ENCODE measurements around the gene DAGLB.
"Not testable (repeated sequence)": the region's sequence is repeated elsewhere in the genome, so short reads cannot be mapped to it uniquely, and the experiment has no call there.

Gene DAGLB

DNA sequence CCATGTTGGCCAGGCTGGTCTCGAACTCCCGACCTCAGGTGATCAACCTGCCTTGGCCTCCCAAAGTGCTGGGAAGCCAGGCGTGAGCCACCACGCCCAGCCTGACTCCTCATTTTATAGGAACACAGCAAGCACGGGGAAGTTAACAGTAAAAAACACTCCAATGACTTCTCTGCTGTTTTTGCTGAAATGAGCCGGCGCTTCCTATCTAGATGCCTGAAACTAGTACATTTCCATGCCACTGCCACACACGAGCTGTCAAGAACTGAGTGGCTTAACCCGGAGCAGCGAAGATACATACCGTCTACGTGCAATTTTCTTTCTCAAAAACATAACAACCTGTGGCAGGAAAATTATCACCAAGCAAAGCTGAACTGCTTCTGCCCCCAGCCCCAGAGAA lies 16.8 kb downstream of the DAGLB start:
- DNase-seq (ENCODE audit: low read depth in 2 of 2), result no peak

DNA sequence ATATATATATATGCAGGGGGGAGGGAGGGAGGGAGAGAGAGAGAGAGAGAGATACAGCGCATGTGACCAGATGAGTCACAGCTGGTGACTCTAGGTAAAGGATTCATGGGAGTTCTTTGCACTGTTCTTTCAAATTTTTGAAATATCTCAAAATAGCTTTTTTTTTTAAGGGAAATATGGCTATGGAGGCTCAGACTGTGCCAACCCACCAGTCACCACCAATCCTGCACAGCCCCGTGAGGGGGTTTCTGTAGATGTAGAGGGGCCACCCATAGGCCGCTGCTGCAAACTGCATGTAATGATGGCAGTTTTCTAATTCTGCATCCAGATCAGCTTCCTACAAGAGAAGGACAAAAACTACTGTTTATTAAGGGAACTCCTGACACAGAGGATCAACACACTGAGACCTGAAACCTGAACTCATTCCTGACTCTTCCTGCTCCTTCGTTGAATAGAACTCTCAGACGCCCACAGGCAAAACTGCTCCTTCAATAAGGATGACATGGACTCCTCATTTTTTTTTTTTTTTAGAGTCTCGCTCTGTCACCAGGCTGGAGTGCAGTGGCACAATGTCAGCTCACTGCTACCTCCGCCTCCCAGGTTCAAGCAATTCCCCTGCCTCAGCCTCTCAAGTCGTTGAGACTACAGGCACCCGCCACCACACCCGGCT lies 17.3 kb downstream of the DAGLB start:
- DNase-seq (ENCODE audit: low read depth in 2 of 2), result peak in 1 of 2 experiments; percentile 8

DNA sequence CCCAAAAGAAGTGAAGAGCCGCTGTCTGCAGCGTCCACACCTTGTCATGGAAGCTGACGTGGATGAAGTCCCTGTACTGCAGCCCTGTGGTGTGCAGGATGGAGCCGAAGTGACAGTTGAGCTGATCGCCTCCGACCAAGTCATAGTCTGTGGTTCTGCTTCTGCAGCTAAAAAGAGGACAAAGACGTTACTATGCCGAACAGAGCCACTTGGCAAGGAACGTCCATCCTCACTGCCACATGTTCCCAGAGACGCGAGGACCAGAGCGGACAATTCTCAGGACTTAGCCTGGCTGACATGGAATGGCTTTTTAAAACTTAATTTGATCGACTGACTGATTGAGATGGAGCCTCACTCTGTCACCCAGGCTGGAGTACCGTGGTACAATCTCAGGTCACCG lies 21.8 kb downstream of the DAGLB start:
- DNase-seq (ENCODE audit: low read depth in 2 of 2), result no peak

GRCh38 chr7:6423942-6424701 lies 23.6 kb downstream of the DAGLB start:
- DNase-seq (ENCODE audit: low read depth in 2 of 2), result no peak

DNA sequence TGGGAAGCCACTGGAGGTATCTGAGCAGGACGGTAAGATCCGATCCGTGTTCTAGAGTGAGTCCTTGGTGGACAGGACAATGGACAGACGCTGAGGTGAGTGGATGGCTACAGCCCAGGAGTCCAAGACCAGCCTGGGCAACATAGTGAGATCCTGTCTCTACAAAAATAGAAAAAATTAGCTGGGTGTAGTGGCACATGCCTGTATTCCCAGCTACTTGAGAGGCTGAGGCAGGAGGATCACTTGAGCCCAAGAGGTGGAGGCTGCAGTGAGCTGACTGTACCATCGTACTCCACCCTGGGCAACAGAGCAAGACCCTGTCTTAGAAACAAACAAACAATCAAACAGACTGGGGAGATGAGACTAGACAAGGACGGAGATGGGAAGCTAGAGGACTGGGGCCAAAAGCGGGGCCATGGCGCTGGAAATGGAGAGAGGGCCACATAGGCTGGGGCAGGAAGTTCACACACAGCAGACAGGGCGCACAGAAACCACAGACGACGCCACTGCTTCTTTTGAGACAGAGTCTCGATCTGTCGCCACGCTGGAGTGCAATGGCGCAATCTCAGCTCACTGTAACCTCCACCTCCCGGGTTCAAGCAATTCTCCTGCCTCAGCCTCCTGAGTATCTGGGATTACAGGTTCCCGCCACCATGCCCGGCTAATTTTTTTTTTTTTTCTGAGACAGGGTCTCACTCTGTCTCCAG lies 24.7 kb downstream of the DAGLB start:
- no peak for DNase-seq (ENCODE audit: low read depth in 2 of 2)

- no peak for DNase-seq (ENCODE audit: low read depth in 2 of 2)
Observed at GRCh38 chr7:6422095-6422494, 25.7 kb downstream of the DAGLB start.

DNA sequence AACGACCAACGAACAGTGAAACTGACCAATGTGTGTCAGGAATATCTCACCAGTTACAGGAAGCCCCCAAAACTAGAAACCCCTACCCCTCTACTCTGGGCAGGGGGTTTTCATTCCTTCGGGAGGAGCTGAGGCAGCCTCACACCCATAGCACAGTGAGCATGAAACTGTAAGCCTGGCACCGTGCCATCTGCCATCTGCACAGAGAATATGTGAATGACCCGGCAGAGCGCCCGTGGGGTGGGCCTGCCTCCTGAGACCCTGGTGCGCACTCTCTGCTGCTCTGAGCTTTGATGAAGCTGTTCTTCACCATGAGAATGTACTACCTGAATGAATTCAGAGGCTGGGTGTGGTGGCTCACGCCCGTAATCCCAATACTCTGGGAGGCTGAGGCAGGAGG lies 27.1 kb downstream of the DAGLB start:
- no peak for DNase-seq (ENCODE audit: low read depth in 2 of 2)

GRCh38 chr7:6419310-6419773 lies 28.4 kb downstream of the DAGLB start:
- no peak for DNase-seq (ENCODE audit: low read depth in 2 of 2)

DNA sequence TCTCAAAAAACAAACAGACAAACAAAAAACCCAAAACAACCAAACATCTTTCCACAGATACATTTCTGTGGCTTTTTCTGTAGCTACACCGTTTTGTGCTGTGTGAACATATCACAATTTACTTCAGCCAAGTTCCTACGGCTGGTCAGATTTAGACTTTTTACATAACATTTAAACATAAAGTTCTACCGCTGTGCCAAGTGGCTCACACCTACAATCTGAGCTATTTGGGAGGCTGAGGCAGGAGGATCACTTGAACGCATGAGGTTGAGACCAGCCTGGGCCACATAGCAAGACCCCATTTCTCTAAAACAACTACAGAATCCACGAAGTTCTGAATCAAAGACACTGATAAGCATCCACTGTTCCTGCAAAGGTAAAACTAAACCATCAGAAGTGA lies 30.3 kb downstream of the DAGLB start:
- DNase-seq (ENCODE audit: low read depth in 2 of 2), result no peak

DNA sequence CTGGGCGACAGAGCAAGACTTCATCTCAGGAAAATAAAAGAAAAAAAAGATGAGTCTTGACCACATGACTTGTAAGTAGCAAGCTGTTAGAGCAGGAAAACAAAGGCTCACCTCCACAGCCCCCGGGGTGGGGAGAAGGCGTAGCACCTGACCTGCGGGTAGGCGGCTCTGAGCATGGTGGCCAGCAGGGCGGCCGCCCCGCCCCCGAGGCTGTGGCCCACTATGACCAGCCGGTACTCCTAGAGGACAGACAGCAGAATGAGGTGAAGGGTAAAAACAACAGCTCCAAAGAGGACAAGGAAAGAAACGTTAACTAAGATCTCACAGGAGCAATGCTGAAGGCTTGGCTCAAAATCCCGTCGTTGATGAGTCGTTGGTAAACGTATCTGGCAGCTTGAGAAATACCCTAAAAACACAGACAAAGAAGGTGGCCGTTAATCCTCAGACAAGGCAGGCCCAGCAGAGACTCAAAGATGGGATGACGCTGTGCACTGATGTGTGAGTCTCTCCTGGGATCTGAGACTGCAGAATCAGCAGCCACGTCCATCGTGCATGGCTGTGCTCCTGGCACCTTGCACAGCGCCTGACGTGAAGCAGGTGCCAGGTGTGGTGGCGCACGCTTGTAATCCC lies 31.1 kb downstream of the DAGLB start:
- no peak for DNase-seq (ENCODE audit: low read depth in 2 of 2)

DNA sequence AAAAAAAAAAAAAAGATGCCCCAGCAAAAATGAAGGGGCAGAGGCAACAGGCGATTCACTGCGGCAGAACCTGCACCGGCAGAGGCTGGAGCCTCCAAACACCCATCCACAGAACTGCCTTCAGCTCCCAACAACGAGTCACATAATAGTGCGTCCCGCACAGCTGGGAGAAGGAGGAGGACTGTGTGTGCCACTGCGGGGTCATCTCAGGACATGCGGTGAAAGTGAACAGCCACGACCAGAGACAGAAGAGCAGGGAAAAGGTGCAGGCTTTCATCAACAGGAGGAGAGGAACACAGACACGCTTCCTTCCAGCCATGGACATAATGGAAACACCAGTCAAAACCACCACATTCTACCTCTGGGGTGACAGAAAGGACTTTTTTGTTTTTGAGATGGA lies 34.1 kb downstream of the DAGLB start:
- no peak for DNase-seq (ENCODE audit: low read depth in 2 of 2)

- DNase-seq (ENCODE audit: low read depth in 2 of 2), result no peak
Observed at GRCh38 chr7:6409944-6410693, 37.6 kb downstream of the DAGLB start.

DNA sequence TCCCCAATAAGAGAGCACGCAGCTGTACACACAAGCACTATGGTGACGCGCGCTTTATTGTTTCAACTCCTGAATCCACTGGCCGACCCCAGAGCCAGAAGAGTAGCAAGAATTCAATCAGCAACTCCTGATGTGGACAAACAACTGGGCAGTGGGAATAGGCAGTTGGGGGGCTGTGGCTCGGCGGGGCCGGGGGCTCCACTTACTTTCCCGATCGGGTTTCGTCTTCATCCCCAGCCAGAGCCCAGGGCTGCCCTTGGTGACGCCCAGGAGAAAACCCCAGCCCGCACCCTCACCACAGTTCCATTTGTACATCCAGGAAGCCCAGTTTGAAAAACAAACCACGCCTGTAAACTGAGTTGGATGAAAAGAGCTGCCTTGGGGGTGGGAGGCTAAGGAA lies 38.7 kb downstream of the DAGLB start:
- no peak for DNase-seq (ENCODE audit: low read depth in 2 of 2)

GRCh38 chr7:6407434-6407833 lies 40.3 kb downstream of the DAGLB start:
- no peak for DNase-seq (ENCODE audit: low read depth in 2 of 2)

GRCh38 chr7:6406121-6406520 lies 41.6 kb downstream of the DAGLB start:
- no peak for DNase-seq (ENCODE audit: low read depth in 2 of 2)

- DNase-seq (ENCODE audit: low read depth in 2 of 2), result no peak
Observed at GRCh38 chr7:6403907-6404306, 43.8 kb downstream of the DAGLB start.

- no peak for DNase-seq (ENCODE audit: low read depth in 2 of 2)
Observed at GRCh38 chr7:6402741-6403140, 45.0 kb downstream of the DAGLB start.

DNA sequence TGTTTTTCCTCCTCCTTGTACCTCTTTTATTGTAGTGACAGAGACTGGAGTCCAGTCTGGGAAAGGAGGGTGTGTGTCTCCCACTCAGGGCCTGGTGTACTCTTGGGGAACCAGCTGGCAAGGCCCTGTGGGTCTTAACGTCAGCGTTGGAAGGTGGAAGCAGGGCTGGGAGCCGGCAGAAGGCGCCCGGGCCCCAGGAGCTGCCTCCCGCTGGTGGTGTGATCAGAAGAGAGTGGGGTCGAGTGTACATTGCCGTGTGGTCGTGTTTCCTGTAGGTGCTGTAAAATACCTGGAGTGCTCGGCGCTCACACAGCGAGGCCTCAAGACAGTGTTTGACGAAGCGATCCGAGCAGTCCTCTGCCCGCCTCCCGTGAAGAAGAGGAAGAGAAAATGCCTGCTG lies 45.7 kb downstream of the DAGLB start:
- no peak for DNase-seq (ENCODE audit: low read depth in 2 of 2)

- no peak for DNase-seq (ENCODE audit: low read depth in 2 of 2)
Observed at GRCh38 chr7:6401536-6401935, 46.2 kb downstream of the DAGLB start.

DNA sequence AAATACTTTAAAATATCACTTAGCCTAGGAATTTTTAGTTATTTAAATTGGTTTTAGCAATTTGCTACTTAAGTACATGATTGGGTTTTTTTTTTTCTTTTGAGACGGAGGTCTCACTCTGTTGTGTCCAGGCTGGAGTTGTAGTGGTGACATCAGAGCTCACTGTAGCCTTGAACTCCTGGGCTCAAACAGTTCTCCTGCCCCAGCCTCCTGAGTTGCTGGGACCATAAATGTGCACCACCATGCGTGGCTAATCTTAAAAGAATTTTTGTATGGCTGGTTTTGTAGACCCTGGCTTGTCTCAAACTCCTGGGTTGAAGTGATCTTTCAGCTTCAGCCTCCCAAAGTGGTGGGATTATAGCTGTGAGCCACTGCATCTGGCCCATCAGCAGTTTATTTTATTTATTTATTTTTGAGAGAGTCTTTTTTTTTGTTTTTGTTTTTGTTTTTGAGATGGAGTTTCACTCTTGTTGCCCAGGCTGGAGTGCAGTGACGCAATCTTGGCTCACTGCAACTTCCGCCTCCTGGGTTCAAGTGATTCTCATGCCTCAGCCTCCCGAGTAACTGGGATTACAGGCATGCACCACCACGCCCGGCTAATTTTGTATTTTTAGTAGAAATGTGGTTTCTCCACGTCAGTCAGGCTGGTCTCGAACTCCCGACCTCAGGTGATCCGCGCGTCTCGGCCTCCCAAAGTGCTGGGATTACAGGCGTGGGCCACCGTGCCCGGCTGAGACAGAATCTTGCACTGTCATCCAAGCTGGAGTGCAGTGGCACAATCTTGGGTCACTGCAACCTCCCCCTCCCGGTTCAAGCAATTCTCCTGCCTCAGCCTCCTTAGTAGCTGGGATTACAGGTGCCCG lies 47.3 kb downstream of the DAGLB start:
- not testable (repeated sequence) for DNase-seq (ENCODE audit: low read depth in 2 of 2)

DNA sequence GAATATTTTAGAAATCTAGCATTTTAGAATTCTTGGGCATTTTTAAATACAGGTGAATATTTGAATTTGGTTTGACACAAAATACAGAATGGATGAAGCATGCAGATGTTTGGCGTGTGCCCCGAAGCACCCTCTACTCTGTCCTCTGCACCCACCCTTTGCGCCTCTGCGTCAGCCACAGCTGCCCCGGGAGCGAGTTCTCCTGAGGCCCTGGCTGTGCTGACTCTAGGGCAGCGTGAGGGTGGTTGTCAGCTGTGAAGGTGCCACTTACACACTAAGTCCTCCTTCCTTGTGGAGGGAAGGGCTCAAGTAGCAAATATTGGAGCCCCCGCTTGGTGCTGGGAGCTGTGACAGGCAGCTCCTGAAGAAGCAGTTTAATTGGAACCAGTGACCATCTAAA lies 48.4 kb downstream of the DAGLB start:
- no peak for DNase-seq (ENCODE audit: low read depth in 2 of 2)

All from fibroblast of skin of left quadriceps (primary cell).